ENCODE results near the gene GTF2IRD1.
A peak's percentile ranks its signal among the peaks of the same experiment; 100 is the strongest.
"Not testable (repeated sequence)": the region's sequence is repeated elsewhere in the genome, so short reads cannot be mapped to it uniquely, and the experiment has no call there.

GTF2IRD1 gene

GRCh38 chr7:74512762-74513161 is 59.1 kb downstream of the GTF2IRD1 start:
- DNase-seq (ENCODE audit: low spot score), result no peak

GRCh38 chr7:74514131-74514591 is 60.5 kb downstream of the GTF2IRD1 start:
- no peak for DNase-seq (ENCODE audit: low spot score)

- no peak for DNase-seq (ENCODE audit: low spot score)
Observed at GRCh38 chr7:74515276-74515675, 61.6 kb downstream of the GTF2IRD1 start.

DNA sequence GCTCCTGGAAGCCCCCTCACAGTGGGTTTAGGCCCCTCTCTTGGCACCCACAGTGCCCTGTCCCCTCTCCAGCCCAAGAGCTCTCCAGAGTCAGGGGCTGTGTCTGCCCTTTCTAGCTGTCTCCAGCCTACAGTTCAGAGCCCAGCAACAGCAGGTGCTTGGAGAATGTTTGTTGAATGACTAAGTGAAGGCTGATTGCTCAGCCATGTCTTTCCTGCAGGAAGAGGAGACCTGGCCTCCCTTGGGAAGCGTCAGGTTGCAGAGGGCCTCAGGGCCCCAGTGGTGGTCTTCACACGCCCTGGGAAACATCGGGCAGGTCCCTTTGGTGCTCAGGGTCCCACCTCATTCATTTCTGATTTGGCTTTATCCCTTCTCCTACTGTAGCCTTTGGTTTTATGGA is 62.5 kb downstream of the GTF2IRD1 start:
- DNase-seq (ENCODE audit: low spot score), result no peak

GRCh38 chr7:74518041-74518440 is 64.3 kb downstream of the GTF2IRD1 start:
- DNase-seq (ENCODE audit: low spot score), result no peak

DNA sequence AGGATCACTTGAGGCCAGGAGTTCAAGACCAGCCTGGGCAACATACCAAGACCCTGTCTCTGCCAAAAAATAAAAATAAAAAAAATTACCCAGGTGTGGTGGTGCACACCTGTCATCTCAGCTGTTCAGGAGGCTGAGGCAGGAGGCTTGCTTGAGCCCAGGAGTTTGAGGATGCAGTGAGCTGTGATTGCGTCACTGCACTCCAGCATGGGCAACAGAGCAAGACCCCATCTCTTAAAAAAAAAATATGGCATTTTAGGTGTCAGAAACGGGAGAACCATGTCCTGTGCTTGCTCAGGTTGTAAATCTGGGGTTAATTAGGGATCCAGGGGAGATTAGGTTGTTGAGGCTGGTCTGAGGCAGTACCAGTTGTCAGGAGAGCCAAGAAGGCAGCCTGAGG is 64.9 kb downstream of the GTF2IRD1 start:
- no peak for DNase-seq (ENCODE audit: low spot score)

DNA sequence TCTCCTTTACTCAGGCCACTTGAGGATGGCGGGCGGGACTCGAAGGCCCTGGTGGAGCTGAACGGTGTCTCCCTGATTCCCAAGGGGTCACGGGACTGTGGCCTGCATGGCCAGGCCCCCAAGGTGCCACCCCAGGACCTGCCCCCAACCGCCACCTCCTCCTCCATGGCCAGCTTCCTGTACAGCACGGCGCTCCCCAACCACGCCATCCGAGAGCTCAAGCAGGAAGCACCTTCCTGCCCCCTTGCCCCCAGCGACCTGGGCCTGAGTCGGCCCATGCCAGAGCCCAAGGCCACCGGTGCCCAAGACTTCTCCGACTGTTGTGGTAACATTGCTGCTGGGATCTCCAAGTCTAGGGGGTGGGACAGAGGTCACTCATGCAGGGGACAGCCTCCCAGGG is 65.7 kb downstream of the GTF2IRD1 start:
- no peak for DNase-seq (ENCODE audit: low spot score)

- DNase-seq (ENCODE audit: low spot score), result no peak
Observed at GRCh38 chr7:74521855-74522254, 68.1 kb downstream of the GTF2IRD1 start.

DNA sequence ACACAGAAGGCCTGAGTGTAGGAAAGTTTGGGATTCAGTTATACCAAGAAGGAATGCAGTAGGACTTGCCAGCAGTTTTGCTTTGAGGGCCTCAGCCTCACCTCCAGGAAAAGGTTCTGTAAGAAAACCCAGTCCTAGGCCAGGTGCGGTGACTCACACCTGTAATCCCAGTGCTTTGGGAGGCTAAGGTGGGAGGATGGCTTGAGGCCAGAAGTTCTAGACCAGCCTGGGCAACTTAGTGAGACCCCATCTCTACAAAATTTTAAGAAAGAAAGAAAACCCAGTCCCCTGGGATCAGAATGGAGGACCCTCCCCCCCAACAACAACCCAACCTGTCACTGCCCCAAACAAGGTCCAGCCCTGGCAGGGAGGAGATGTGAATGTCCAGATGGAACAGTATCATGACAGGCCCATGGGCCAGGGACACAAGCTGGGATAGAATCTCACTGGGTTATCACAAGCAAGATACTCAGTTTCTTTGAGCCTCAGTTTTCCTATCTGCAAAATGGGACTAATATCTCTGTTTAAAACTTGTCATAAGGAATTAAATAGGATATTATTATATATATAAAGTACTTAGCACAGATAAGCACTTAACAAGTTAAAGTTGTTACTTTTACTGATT is 68.7 kb downstream of the GTF2IRD1 start:
- no peak for DNase-seq (ENCODE audit: low spot score)

DNA sequence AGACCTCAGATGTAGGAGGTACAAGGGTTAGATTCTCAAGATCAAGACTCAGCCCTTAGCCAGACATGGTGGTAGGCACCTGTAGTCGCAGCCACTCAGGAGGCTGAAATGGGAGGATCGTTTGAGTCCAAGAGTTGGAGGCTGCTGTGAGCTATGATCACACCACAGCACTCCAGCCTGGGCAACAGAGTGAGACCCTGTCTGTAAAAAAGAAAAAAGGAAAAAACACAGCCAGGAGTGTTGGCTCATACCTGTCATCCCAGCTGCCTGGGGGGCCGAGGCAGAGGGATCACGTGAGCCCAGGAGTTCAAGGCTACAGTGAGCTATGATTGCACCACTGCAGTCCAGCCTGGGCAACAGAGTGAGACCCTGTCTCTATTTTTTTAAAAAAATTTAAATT is 69.3 kb downstream of the GTF2IRD1 start:
- DNase-seq (ENCODE audit: low spot score), result no peak

GRCh38 chr7:74525140-74525539 is 71.4 kb downstream of the GTF2IRD1 start:
- no peak for DNase-seq (ENCODE audit: low spot score)

DNA sequence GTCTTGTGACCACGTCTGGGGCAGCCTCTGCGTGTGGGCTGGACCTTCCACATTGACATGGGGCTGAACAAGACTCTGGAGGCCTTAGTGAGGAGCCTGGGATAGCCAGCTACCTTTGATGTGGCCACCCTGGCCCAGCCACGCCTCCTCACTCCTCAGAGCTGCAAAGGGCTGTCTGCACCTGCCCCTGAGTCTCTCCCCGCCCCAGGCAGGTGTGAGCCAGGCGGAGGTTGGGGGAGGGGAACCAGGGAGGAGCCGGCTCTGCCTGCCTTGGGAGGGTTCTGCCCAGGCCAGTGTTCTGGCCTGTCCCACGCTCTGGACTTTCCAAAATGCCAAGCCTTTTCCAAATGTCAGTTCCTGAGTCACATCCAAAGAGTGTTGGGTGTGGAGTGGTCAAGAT is 72.2 kb downstream of the GTF2IRD1 start:
- DNase-seq (ENCODE audit: low spot score), result no peak

GRCh38 chr7:74526780-74527179 is 73.1 kb downstream of the GTF2IRD1 start:
- DNase-seq (ENCODE audit: low spot score), result no peak

DNA sequence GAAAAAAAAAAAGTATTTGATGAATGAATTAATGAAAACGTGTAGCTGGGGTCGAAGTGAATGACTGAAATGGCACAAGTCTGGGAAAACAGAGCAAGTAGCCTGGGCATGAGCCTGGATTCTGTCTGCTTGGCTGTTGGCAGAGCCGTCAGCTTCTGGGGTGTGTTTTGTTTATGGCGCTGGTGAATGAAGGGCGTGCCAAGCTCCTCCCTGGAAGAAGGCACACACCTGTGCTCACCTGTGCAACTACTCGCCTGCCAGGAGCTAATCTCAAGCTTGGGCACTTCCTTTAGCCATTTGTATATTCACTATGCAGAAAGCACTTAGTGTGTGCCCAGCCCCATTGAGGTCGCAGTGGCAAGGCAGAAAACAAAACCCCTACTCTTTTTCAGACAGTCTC is 74.1 kb downstream of the GTF2IRD1 start:
- DNase-seq (ENCODE audit: low spot score), result no peak

DNA sequence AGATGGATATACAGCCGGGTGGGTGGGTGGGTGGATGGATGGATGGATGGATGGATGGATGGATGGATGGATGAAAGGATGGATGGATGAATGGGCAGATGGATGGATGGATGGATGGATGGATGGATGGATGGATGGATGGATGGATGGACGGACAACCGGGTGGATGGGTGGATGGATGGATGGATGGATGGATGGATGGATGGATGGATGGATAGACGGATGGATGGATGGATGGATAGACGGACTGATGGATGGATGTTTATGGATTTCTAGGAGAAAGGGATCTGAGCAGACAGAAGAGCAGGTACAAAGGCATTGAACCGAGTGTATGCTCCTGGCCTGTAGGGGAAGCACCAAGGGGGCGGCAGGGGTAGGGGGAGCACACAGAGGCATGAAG is 75.1 kb downstream of the GTF2IRD1 start:
- not testable (repeated sequence) for DNase-seq (ENCODE audit: low spot score)

DNA sequence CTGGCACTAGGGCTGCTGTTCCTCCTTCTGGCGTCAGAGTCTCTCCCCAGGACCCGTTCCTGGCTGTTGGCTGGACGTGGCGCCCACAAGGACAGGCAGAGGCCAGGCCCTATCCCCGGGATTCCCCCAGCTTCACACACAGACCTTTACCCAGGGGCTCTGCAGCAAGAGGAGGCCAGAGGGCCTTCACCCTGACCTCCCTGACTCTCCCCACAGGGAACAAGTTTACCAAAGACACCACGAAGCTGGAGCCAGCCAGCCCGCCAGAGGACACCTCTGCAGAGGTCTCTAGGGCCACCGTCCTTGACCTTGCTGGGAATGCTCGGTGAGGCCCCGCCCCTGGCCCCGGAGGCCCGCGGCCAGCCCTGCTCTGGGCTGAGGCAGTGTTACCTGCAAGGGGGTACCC is 82.2 kb downstream of the GTF2IRD1 start:
- no peak for DNase-seq (ENCODE audit: low spot score)

- not testable (repeated sequence) for DNase-seq (ENCODE audit: low spot score)
Observed at GRCh38 chr7:74541937-74542336, 88.2 kb downstream of the GTF2IRD1 start.

- DNase-seq (ENCODE audit: low spot score), result peak; percentile 10
Observed at GRCh38 chr7:74542558-74543117, 88.9 kb downstream of the GTF2IRD1 start.

- DNase-seq (ENCODE audit: low spot score), result peak; percentile 16
Observed at GRCh38 chr7:74544706-74545469, 91.2 kb downstream of the GTF2IRD1 start.

GRCh38 chr7:74545921-74546320 is 92.2 kb downstream of the GTF2IRD1 start:
- no peak for DNase-seq (ENCODE audit: low spot score)

DNA sequence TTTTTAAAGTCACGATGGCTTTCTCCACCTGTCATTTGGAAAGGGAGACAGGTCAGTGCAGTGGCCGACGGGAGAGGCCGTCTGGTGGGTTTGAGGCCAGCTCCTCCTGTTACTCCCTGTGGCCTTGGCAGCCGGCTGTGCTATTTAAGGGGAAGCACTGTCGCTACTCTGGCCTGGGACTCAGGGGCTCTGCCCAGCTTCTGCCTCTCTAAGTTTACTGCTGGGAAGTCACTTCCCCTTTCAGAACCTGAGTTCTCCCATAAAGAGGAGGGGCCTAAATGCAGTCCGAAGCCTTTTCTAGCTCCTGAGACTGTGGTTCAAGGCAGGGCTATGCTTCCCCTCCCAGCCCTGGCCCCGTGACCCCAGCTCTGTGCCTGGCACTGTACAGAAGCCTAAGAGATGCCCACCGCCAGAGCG is 99.9 kb downstream of the GTF2IRD1 start:
- not testable (repeated sequence) for DNase-seq (ENCODE audit: low spot score)

GRCh38 chr7:74554178-74554577 is 100.5 kb downstream of the GTF2IRD1 start:
- DNase-seq (ENCODE audit: low spot score), result no peak

- no peak for DNase-seq (ENCODE audit: low spot score)
Observed at GRCh38 chr7:74560086-74560719, 106.5 kb downstream of the GTF2IRD1 start.

All from kidney capillary endothelial cell (primary cell).